Measurements from ENCODE around the gene UBR4.

The UBR4 gene

GRCh38 chr1:19101244-19101643, 108.8 kb downstream of the UBR4 start:
- Histone ChIP-seq H3K27me3 (ENCODE audit: control insufficient read depth, insufficient read depth, low read length) (no peaks in the 10 kb centered on the region), H3K9me3 (ENCODE audit: control insufficient read depth, insufficient read depth, low read length) (no peaks in the 10 kb centered on the region), H3K4me1 (ENCODE audit: control insufficient read depth, insufficient read depth, low read length) (no peaks in the 10 kb centered on the region), H3K4me3 (ENCODE audit: low read depth, low read length) (no peak overlapping the region), H3K36me3 (ENCODE audit: control insufficient read depth, insufficient read depth, low read length) (peaks cover 88% of the 10 kb centered on the region), H3K9ac (ENCODE audit: low read depth, low read length) (no peak overlapping the region)

DNA sequence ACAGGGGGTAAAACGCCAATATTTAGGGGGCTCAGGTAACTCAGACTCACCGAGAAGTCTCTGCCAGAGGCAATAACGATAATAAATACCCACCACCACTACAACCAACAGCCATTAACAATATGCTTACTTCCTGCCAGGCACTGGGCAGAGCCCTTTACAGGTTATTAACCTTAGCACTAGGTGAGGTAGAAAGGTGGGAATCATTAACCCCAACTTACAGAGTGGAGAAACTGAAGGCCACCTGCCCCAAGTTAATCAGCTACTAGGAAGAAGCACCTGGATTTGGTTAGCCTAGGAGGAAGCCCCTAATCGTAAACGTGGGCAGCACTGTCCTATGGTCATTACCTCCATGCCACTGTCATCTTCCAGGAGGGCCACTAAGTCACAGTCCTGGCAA, 110.0 kb downstream of the UBR4 start:
- Histone ChIP-seq H3K36me3 (ENCODE audit: control insufficient read depth, insufficient read depth, low read length) (peaks cover 88% of the 10 kb centered on the region), H3K27me3 (ENCODE audit: control insufficient read depth, insufficient read depth, low read length) (no peaks in the 10 kb centered on the region), H3K9me3 (ENCODE audit: control insufficient read depth, insufficient read depth, low read length) (no peaks in the 10 kb centered on the region), H3K4me1 (ENCODE audit: control insufficient read depth, insufficient read depth, low read length) (no peaks in the 10 kb centered on the region), H3K4me3 (ENCODE audit: low read depth, low read length) (no peak overlapping the region), H3K9ac (ENCODE audit: low read depth, low read length) (no peak overlapping the region)

- Histone ChIP-seq H3K4me1 (ENCODE audit: control insufficient read depth, insufficient read depth, low read length) (no peaks in the 10 kb centered on the region), H3K36me3 (ENCODE audit: control insufficient read depth, insufficient read depth, low read length) (peaks cover 94% of the 10 kb centered on the region), H3K27me3 (ENCODE audit: control insufficient read depth, insufficient read depth, low read length) (no peaks in the 10 kb centered on the region), H3K9ac (ENCODE audit: low read depth, low read length) (no peak overlapping the region), H3K9me3 (ENCODE audit: control insufficient read depth, insufficient read depth, low read length) (no peaks in the 10 kb centered on the region), H3K4me3 (ENCODE audit: low read depth, low read length) (no peak overlapping the region)
Observed at GRCh38 chr1:19096990-19097389, 113.1 kb downstream of the UBR4 start.

DNA sequence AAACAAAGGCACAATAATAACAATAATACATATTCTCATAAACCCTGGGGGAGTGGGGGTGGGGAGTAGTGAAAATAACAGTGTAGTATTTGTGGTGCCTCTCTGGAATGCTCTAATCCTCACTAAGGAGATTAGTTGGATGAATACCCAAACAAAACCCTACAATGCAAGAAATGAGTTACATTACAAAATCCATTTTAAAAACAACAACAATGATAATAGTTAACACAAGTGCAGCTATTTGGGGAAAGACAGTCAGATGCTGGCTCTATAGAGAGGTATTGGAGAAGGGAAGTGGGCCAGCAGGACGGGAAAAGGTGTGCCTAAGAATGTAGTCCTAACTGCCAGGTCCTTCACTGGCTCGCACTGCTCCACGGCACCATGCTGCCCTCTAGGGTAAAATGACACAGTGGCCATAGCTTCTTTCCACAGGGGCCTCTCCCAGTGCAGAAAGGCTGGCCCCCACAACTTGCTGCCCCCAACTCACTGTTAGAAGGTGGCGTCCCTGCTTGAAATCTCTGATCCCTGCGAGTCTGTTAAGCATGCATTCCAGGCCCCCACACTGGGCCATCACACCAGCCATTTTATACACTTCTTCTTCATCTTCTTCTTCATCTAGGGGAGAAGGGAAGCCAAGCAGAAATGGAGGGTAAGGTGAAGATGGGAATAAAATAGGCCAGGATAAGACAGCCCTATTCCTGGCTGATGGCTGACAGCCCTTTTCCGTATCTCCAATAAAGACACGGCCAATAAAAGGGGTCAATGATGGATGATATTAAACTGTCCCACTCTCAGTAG, 113.8 kb downstream of the UBR4 start:
- Histone ChIP-seq H3K4me1 (ENCODE audit: control insufficient read depth, insufficient read depth, low read length) (no peaks in the 10 kb centered on the region), H3K9ac (ENCODE audit: low read depth, low read length) (no peak overlapping the region), H3K9me3 (ENCODE audit: control insufficient read depth, insufficient read depth, low read length) (no peaks in the 10 kb centered on the region), H3K27me3 (ENCODE audit: control insufficient read depth, insufficient read depth, low read length) (no peaks in the 10 kb centered on the region), H3K4me3 (ENCODE audit: low read depth, low read length) (no peak overlapping the region), H3K36me3 (ENCODE audit: control insufficient read depth, insufficient read depth, low read length) (peaks cover 90% of the 10 kb centered on the region)

DNA sequence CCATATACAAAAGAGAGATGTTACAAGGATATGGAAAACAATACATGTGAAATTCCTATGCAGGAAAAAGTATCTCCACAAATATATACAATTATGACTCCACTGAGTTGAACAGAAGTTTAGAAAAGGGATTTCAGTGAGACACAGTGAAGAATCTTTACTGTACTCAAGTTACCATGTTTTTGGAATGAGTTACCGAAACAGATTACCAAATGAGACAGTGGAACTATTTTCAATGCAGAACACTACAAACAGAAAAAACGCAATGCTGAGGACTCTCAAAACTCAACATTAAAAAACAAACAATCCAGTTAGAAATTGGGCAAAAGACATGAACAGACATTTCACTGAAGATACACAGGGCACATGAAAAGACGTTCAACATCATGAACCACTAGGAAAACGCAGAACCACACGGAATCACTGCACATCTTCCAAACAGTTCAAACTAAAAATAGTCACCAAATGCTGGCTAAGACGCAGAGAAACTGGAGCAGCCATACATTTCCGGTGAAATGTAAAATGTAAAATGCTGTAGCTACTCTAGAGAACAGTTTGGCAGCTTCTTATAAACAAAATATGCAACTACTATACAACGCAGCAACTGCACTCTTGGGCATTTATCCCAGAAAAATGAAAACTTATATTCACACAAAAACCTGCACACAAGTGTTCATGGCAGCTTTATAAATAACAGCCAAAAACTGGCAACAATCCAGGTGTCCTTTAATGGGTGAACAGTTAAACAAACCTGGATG, 118.7 kb downstream of the UBR4 start:
- no peak overlapping the region for H3K4me3 ChIP-seq (ENCODE audit: low read depth, low read length)
- H3K9me3 ChIP-seq (ENCODE audit: control insufficient read depth, insufficient read depth, low read length): no peaks in the 10 kb centered on the region
- H3K36me3 ChIP-seq (ENCODE audit: control insufficient read depth, insufficient read depth, low read length): peaks cover 79% of the 10 kb centered on the region
- H3K27me3 ChIP-seq (ENCODE audit: control insufficient read depth, insufficient read depth, low read length): no peaks in the 10 kb centered on the region
- no peak overlapping the region for H3K9ac ChIP-seq (ENCODE audit: low read depth, low read length)
- H3K4me1 ChIP-seq (ENCODE audit: control insufficient read depth, insufficient read depth, low read length): no peaks in the 10 kb centered on the region

- H3K36me3 ChIP-seq (ENCODE audit: control insufficient read depth, insufficient read depth, low read length): peaks cover 75% of the 10 kb centered on the region
- no peak overlapping the region for H3K9ac ChIP-seq (ENCODE audit: low read depth, low read length)
- H3K4me1 ChIP-seq (ENCODE audit: control insufficient read depth, insufficient read depth, low read length): no peaks in the 10 kb centered on the region
- H3K4me3 ChIP-seq (ENCODE audit: low read depth, low read length): no peak overlapping the region
- no peaks in the 10 kb centered on the region for H3K9me3 ChIP-seq (ENCODE audit: control insufficient read depth, insufficient read depth, low read length)
- H3K27me3 ChIP-seq (ENCODE audit: control insufficient read depth, insufficient read depth, low read length): no peaks in the 10 kb centered on the region
Observed at GRCh38 chr1:19089524-19089923, 120.5 kb downstream of the UBR4 start.

DNA sequence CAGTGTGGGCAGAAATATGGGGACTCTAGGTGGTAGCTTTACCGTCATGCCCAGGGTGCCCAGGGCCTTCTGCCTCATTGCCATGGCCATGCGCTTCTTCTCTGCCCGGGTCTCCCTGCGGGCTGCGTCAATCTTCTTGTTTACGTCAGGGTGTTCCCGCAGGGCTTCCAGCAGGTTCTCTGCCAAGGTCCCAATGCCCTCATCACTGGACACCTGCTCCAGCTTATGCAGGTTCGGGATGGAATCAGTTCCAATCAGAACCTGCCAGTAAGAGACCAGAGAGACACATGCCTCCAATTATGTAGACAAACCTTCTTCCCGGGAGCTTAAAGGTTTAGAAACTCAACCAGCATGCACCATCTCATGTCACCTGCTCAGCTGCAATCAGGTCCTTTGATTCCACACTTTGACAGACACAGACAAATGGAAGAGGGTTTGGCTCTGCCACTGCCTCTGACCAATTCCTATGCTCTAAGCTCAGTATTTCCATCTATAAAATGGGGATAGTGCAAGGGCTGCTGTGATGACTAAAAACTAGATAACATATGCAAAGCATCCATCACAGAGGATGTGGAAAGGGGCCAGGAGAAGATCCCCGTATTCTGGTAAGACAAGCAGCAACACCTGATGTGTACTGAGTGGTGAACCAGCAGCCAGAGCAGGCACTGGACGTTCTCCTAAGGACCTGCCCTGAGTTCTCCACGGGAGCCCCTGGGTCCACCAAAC, 121.2 kb downstream of the UBR4 start:
- Histone ChIP-seq H3K9me3 (ENCODE audit: control insufficient read depth, insufficient read depth, low read length) (no peaks in the 10 kb centered on the region), H3K27me3 (ENCODE audit: control insufficient read depth, insufficient read depth, low read length) (no peaks in the 10 kb centered on the region), H3K9ac (ENCODE audit: low read depth, low read length) (no peak overlapping the region), H3K36me3 (ENCODE audit: control insufficient read depth, insufficient read depth, low read length) (peaks cover 75% of the 10 kb centered on the region), H3K4me1 (ENCODE audit: control insufficient read depth, insufficient read depth, low read length) (no peaks in the 10 kb centered on the region), H3K4me3 (ENCODE audit: low read depth, low read length) (no peak overlapping the region)

DNA sequence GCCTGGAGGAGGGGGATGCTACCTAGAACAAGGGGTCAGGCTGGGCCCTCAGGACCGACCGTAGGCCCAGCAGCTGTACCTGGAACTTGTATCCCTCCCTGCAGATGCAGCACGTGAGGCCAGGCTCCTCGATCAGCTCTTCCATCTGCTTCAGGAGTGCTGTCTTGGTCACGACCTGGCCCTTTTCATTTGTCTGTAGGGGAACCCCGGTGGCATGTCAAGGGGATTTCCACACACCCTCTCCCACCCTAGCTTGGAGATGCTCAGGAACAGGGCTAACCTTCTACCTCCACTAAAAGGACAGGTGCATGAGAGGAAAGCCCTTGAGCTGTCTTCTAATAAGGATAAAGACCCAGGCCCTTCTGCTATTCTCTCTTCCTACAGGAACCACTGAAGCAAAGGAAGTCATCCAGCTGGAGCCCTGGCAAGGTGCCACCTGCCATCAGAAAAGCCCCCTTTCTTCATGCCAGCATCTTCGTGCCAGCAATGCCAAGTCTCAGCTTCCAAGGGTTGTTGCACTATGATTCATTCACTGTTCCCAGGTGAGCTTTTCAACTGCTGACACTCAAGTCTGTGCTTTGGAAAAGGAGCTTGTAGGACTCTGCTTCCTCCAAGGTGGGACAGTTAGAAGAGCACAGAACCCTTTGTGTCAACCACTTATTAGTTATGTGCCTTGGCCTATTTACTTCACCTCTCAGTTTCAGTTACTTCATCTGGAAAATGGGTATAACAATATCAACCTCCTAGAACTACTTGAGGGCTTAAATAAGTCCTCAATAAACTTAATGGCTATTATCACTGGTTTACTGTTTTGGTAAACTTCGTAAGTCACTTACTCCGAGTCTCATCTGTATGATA, 122.1 kb downstream of the UBR4 start:
- no peaks in the 10 kb centered on the region for H3K4me1 ChIP-seq (ENCODE audit: control insufficient read depth, insufficient read depth, low read length)
- no peak overlapping the region for H3K4me3 ChIP-seq (ENCODE audit: low read depth, low read length)
- no peaks in the 10 kb centered on the region for H3K27me3 ChIP-seq (ENCODE audit: control insufficient read depth, insufficient read depth, low read length)
- no peak overlapping the region for H3K9ac ChIP-seq (ENCODE audit: low read depth, low read length)
- peaks cover 75% of the 10 kb centered on the region for H3K36me3 ChIP-seq (ENCODE audit: control insufficient read depth, insufficient read depth, low read length)
- no peaks in the 10 kb centered on the region for H3K9me3 ChIP-seq (ENCODE audit: control insufficient read depth, insufficient read depth, low read length)

DNA sequence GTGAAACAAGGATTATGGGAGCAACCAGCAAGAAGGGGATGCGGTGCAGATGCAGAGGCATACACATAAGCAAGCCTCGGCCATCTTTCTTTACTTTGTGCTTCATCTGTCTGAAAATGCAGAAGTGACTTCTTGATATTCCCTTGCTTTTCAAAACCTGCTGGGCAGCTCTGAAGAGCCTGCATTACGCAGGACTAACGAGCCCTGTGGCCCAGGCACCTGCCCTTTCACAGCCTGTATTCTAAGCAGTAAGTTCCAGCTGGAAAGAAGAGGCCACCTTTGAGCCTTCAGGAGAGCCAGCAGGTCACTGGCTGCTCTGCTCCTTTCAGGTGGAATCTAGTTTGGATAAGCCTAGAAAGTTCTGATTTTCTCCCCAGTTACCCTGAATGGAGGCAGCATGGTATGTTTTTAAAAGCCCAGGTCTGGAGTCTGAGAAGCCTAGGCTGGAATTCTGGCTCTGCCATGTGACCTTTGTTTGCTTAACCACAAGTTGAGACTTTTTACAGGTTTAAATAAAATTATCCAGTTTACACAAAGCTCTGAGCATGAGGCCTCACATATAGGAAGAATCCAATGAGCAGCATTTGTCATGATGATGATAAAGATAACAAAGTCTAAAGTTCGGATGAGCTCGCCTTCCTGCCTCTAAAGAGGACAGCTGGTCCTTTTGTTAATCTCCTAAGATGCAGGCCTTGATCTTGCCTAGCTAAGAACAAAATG, 122.9 kb downstream of the UBR4 start:
- Histone ChIP-seq H3K9ac (ENCODE audit: low read depth, low read length) (no peak overlapping the region), H3K27me3 (ENCODE audit: control insufficient read depth, insufficient read depth, low read length) (no peaks in the 10 kb centered on the region), H3K9me3 (ENCODE audit: control insufficient read depth, insufficient read depth, low read length) (no peaks in the 10 kb centered on the region), H3K4me3 (ENCODE audit: low read depth, low read length) (no peak overlapping the region), H3K4me1 (ENCODE audit: control insufficient read depth, insufficient read depth, low read length) (no peaks in the 10 kb centered on the region), H3K36me3 (ENCODE audit: control insufficient read depth, insufficient read depth, low read length) (peaks cover 73% of the 10 kb centered on the region)

DNA sequence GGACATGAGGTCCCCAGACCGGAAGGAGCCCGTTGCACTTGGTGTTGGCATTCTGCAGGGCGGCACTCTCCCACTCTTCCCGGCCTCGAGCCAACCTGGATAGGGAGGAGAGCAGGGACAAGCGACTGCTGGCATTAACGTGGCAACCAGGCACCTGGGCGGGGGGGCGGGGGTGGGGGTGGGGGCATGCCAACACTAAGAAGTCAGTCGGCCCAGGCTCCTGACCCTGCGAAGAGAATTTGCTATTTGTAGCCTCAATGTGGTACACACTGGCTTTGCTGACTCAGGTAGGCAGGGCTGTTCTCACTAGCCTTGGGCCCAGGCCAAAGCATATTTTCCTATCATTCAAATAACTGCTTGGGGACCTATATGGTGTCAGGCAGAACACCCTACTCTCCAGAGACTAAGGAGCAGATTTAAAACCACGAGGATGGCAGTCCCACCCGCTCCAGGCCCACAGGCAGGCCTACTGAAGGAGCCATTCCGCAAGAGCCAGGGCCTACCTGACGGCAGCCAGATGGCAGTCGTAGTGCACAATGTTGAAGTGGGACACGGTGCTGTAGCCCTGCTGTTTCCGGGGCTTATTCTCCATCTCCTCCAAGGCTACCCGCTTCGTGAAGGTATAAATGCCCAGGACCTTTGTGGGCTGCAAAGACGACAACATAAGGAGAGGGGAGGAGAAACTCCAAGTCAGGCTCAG, 123.7 kb downstream of the UBR4 start:
- Histone ChIP-seq H3K27me3 (ENCODE audit: control insufficient read depth, insufficient read depth, low read length) (no peaks in the 10 kb centered on the region), H3K4me1 (ENCODE audit: control insufficient read depth, insufficient read depth, low read length) (no peaks in the 10 kb centered on the region), H3K9me3 (ENCODE audit: control insufficient read depth, insufficient read depth, low read length) (no peaks in the 10 kb centered on the region), H3K36me3 (ENCODE audit: control insufficient read depth, insufficient read depth, low read length) (peaks cover 76% of the 10 kb centered on the region), H3K9ac (ENCODE audit: low read depth, low read length) (no peak overlapping the region), H3K4me3 (ENCODE audit: low read depth, low read length) (no peak overlapping the region)

Measured in iPS-15b (cell line).